HG03108 (cell line): ENCODE data around the gene FZD4.
"Not testable (repeated sequence)": the region's sequence is repeated elsewhere in the genome, so short reads cannot be mapped to it uniquely, and the experiment has no call there.

Source experiments
- ATAC-seq: cut with Tn5 transposase; IDR thresholded peaks from one replicate; pipeline ENCODE4 v1.9.1; 2021; ENCODE audit warnings: moderate library complexity; ENCODE audit not compliant: unreplicated experiment

The FZD4 gene

GRCh38 chr11:86915850-86916249 is 39.3 kb downstream of the FZD4 start:
- not testable (repeated sequence) for ATAC-seq

GRCh38 chr11:86914865-86915519 is 40.2 kb downstream of the FZD4 start:
- no peak for ATAC-seq

GRCh38 chr11:86912238-86912637 is 43.0 kb downstream of the FZD4 start:
- ATAC-seq, result no peak

GRCh38 chr11:86910592-86910991 is 44.6 kb downstream of the FZD4 start:
- ATAC-seq, result no peak

- no peak for ATAC-seq
Measured at GRCh38 chr11:86906198-86906597, 49.0 kb downstream of the FZD4 start.

GRCh38 chr11:86905252-86905651 is 49.9 kb downstream of the FZD4 start:
- no peak for ATAC-seq

GRCh38 chr11:86904001-86904400 is 51.2 kb downstream of the FZD4 start:
- no peak for ATAC-seq

- ATAC-seq, result no peak
Measured at GRCh38 chr11:86902345-86902744, 52.9 kb downstream of the FZD4 start.

- no peak for ATAC-seq
Measured at GRCh38 chr11:86901599-86901998, 53.6 kb downstream of the FZD4 start.

GRCh38 chr11:86900162-86900561 is 55.0 kb downstream of the FZD4 start:
- no peak for ATAC-seq

GRCh38 chr11:86898689-86899088 is 56.5 kb downstream of the FZD4 start:
- ATAC-seq, result no peak

GRCh38 chr11:86896441-86896841 is 58.8 kb downstream of the FZD4 start:
- no peak for ATAC-seq
